GM12873 (cell line): Measurements from ENCODE around the gene CEP162.

Experiments used
- TF ChIP-seq, protein P1 (sequence below): IDR thresholded peaks from 2 replicates; pipeline ENCODE4 v1.5.1; 2012; ENCODE audit warnings: low read depth, mild to moderate bottlenecking, moderate library complexity, low read length, control low read depth; ENCODE audit not compliant: insufficient read depth; ENCODE audit errors: missing control alignments

CEP162 gene

GRCh38 chr6:84082689-84083265 lies 144.7 kb downstream of the CEP162 start:
- TF ChIP-seq, protein P1, sequence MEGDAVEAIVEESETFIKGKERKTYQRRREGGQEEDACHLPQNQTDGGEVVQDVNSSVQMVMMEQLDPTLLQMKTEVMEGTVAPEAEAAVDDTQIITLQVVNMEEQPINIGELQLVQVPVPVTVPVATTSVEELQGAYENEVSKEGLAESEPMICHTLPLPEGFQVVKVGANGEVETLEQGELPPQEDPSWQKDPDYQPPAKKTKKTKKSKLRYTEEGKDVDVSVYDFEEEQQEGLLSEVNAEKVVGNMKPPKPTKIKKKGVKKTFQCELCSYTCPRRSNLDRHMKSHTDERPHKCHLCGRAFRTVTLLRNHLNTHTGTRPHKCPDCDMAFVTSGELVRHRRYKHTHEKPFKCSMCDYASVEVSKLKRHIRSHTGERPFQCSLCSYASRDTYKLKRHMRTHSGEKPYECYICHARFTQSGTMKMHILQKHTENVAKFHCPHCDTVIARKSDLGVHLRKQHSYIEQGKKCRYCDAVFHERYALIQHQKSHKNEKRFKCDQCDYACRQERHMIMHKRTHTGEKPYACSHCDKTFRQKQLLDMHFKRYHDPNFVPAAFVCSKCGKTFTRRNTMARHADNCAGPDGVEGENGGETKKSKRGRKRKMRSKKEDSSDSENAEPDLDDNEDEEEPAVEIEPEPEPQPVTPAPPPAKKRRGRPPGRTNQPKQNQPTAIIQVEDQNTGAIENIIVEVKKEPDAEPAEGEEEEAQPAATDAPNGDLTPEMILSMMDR = no peak

GRCh38 chr6:84081222-84081621 lies 146.2 kb downstream of the CEP162 start:
- TF ChIP-seq, protein P1 = no peak

GRCh38 chr6:84078335-84078734 lies 149.1 kb downstream of the CEP162 start:
- TF ChIP-seq, protein P1 = no peak

- TF ChIP-seq, protein P1 = no peak
These were observed 149.8 kb downstream of the CEP162 start for GRCh38 chr6:84077645-84078044.

DNA sequence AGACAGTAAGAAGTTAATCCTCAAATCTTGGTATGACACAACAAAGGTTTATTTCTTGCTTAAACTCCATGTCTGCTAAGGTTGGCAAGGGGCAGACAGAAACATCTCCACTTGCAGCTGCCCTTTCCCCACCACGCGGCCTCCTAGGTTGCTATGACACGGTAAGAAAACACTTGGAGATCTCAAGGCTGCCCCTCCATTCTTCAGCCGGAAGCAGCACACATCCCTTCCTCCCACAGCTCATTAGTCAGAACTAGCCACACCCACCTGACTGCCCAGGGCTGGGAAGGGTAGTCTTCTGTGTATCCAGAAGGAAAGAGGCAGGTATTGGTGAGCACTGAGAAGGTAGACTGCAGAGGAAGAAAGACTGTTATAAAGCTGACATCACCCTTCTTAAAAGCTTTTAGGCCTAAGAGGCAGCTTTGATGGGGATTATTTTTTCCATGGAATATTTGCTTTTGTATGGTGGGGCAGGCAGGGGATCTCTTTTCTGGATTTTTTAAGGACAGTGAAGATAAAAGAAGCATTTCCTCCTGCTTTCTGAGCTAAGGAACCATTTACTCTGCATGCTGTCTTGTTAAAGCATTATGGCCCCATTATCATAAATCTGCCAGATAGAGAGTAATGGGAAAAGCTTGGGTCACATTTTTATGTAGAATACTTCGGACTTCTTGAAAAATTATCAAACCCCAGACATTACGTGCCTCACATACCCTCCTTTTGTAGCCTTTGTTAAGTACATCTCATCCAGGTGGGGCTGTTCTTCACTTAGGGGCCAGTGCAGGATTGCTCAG lies 152.3 kb downstream of the CEP162 start:
- TF ChIP-seq, protein P1 = no peak
